NCI-H2196 (cell line): ENCODE data around the gene CNGB1.
"Not testable (repeated sequence)": the region's sequence is repeated elsewhere in the genome, so short reads cannot be mapped to it uniquely, and the experiment has no call there.

ENCODE experiments used
- DNase-seq: peaks from one replicate; lab custom pipeline; 2025; ENCODE audit not compliant: unreplicated experiment; lab: John Stamatoyannopoulos, UW

The CNGB1 gene

DNA sequence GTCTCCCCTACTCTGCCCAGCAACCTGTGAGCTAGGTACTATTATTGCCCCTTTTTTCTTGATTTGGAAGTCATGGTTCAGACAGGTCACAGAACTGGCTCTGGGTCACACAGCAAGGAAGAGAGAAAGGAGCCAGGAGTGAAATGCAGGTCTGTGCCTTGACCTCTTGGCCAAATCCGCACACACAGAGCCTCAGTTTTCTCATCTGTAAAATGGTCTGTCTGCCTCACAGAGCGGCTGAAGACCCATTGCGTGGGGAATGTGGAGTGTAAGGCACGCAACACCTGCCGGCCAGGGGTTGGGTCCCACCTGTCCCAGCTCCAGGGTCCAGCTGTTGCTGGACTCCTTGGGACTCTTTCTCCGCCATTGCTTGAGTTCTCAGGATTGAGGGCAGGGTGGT lies 32.4 kb downstream of the CNGB1 start:
- DNase-seq = no peak

DNA sequence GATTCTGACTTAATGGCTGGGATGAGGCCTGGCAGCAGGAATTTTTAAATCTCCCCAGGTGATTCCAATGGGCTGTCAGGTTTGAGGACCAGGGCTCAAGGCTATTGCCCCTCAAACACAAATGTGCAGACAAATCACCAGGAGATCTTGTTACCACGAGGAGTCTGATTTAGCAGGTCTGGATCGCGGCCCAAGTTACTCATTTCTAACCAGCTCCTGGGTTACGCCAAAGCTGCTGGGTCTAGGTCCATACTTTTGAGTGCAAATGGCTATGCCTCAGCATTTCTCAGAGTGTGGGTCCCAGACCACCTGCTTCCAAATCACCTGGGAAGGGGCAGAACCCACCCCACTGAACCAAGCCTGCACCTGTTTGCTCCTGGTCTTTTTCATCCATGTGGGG lies 33.1 kb downstream of the CNGB1 start:
- DNase-seq = no peak

DNA sequence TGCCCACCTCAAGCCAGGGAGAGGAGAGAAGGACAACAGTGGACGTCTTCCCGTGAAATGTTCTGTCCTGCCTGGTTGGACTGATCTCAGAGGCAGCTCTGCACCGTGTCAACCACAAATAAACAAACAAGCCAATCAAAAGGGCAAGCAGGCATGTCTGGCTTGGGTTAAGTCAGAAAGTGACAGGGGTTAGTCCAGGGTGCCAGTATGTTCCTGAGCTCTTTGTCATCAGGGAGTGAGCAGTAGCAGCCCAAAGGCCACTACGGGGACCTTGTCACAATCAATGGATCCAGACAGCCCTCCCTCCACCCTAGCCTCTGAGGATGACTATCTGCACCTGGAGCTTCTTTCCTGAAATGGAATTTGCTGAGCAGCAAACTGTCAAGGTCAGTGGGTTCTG lies 35.0 kb downstream of the CNGB1 start:
- DNase-seq = no peak

DNA sequence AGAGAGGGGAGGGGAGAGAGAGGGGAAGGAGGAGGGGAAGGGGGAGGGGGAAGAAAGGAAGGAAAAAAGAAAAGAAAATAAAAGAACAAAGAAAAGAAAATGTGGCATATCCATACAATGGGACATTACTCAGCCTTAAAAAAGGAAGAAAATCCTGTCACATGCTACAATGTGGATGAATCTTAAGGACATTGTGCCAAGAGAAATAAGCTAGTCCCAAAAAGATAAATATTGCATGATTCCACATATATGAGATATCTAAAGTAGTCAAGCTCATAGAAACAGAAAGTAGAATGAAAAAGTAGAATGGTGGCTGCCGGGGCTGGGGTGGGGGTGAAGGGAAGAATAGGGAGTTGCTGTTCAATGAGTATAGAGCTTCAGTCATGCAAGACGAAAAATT lies 40.4 kb downstream of the CNGB1 start:
- DNase-seq = no peak

DNA sequence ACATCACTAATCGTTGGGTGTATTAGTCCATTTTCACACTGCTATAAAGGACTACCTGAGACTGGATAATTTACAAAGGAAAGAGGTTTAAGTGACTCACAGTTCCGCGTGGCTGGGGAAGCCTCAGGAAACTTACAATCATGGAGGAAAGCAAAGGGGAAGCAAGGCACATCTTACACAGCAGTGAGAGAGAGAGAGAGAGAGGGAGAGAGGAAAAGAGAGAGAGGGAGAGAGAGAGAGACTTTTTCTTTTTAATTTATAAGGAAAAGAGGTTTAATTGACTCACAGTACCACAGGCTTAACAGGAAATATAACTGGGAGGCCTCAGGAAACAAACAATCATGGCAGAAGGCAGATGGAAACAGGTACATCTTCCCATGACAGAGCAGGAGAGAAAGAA lies 41.7 kb downstream of the CNGB1 start:
- DNase-seq = no peak

DNA sequence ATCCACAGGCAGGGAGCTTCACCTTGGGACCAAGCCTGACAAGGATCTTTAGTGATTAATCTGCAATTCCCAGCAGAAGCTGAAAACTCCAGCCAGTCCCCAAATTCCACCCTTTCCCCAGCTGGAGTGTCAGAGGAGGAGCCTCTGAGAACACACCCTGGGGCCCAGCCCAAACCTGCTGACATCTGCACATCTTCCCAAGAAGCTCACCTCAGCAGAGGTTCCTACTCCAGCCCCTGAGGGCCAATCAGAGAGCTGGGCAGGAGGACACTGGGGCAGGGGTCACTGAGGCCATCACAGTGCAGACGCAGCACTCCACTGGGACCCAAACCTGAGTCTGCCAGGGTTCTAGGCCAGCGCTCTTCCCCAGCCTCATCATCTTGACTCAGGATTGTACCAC lies 44.9 kb downstream of the CNGB1 start:
- DNase-seq = no peak

DNA sequence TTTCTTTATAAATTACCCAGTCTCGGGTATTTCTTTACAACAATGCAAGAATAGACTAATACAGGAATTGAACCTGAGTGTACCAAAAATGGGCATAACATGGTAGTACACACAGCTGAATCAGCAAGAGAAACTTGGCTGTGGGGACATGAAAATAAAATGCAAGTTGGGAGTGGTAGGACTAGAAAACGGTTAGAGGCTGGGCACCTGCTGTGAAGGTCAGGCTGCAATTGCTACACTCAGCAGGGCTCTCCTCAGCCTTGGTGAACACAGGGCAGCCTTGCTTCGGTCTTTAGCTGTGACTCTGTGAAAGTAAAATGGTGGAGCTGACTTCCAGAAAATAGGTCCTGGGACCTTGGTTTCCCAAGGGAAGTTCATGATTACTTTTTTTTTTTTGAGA lies 45.6 kb downstream of the CNGB1 start:
- no peak for DNase-seq

DNA sequence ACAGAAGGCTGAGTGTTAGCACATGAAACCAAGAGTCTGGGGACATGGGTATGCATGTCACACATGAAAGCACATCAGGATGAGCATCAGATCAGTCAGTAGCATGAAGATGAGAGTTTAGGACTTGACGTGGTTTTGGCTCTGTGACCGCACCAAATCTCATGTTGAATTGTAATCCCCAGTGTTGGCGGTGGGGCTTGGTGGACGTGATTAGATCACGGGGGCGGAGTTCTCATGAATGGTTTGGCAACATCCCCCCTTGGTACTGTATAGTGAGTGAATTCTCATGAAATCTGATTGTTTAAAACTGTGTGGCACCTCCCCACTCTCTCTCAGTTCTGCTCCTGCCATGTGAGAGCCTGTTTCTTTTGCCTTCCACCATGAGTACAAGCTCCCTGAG lies 46.4 kb downstream of the CNGB1 start:
- DNase-seq = no peak

DNA sequence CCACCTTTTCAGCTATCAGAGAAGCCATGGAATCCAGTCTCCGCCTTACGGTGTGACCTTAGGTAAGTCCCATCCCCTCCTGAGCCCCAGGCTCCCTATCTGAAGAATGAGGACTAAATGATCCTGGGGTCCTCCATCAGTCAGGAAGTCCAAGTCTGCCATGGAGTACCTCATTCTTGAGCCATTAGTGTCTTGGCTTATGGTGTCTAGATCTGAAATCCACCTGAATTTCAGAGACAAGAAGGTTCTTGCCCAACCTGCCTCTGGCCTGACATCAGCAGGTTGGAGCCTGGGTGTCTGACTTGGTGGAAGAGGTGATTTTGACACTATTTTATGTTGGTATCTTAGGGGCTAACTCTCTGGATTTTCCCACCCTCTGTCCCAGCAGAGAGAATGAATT lies 47.1 kb downstream of the CNGB1 start:
- DNase-seq = no peak

DNA sequence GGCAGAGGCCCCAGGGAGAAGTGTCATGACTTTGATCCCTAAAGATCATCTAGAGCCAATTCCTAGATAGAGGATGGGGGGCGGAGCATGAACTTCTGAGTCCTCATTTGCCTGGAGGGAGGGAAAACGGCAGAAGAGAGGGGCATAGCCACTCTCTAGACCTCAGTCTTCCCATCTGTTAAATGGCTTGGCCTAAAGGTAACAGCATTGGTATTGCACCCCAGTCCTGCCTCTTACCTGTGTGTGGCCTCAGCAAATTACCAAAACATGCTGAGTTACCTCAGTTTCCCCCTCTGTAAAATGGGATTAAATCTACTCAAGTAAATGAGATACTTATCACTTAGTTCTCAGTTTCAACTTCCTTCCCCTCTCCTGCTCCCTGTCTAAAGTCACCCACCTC lies 47.5 kb downstream of the CNGB1 start:
- no peak for DNase-seq

DNA sequence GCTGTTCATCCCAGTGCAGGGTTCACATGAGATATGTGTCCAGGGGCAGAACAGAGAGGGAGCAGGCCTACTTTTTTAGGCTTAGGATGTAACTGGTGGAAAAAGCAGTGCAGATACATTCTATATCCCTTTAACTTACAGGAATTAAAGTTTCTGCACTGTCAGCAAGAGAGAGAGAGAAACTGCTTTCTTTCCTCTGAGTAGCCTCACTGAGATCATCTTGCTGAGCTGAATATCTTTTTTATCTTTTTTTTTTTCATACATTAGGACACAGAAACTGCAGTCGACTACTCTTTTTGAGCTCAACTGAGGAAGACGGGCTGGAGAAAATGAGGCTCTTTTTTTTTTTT lies 50.1 kb downstream of the CNGB1 start:
- no peak for DNase-seq

DNA sequence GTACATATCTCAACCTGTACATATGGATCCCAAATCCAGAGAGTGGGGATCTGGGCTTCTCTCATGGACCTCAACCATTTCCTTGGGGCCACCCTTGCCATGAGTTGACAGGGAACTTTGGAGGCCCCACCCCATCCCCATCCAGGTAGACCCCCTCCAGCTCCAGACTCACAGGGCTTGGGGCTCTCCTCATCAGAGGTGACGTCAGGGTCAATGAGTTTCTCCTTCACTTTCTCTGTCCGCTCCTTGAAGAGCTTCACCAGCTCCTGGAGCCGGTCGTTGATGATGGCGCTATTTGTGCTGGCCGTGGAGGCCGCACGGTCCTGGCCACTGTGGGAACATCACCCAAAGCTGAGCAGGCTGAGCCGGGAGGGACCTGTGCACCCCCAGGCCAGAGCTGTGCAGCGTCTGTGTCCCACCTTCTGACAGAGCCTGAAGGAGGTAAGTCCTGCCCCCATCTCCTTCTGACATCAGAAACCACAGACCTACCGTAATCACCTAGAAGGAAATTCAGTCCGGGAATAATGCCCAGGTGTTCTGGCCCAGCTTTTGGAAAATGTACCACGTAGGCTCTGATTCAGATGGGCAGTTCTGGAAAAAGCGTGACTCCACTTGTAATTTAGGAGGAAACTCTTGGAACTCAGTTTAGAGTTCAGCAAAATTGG lies 50.6 kb downstream of the CNGB1 start:
- DNase-seq = no peak

DNA sequence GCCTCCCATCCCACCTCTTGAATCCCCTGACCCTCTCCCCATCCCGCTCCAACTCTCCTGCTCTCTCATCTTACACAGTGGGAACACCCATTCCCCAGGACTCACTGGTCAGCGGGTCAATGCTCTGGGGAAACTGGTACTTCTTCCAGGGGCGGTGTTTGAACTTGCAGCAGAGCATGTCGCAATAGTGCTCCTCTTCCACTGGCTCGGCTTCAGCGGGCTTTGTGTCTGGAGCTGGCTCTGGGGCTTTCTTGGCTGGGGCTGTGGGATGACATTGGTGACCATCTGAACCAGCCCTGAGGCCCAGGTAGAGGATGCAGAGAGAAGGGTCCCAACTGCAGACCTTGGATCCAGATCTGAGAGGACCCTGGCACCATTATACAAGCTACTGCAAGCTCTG lies 51.9 kb downstream of the CNGB1 start:
- no peak for DNase-seq

DNA sequence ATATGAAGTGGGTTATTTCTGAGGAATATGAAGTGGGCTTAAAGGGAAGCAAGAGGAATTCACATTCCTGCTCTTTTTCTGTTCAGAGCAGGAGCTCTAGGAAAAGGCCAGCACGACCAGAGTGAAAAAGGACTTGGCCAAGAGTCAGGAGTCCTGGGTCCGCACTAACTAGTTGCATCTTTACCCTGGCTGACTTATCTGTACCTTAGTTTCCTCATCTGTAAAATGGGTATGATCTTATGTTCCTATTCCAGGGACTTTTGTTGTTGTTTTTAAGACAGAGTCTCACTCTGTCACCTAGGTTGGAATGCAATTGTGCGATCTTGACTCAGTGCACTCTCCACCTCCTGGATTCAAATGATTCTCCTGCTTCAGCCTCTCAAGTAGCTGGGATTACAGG lies 52.5 kb downstream of the CNGB1 start:
- no peak for DNase-seq

DNA sequence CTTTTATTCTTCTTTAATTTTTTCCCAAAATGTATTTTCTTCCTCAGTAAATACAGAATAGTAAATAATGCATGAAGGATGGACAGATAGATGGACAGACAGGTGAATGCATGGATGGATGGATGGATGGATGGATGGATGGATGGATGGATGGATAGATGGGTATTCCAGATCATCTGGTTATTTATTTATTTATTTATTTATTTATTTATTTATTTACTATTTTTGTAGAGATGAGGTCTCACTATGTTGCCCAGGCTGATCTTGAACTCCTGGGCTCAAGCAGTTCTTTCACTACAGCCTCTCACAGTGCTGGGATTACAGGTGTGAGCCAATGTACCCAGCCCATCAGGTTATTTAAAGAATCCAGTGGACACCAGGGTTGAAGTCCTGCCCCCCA lies 53.0 kb downstream of the CNGB1 start:
- not testable (repeated sequence) for DNase-seq

DNA sequence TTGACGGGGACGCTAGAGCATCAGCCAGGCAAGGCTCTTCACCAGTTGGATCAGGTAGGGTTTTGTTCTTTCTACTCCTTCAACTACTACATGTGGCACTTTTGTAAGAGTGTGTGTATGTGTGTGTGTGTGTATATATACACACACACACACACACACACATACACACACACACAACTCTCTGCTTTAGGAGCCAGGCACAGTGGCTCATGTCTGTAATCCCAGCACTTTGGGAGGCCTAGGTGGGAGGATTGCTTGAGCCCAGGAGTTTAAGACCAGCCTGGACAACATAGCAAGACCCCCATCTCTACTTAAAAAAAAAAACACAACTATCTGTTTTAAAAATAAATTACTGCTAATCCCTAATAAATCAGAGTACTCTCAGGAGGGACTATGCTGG lies 53.4 kb downstream of the CNGB1 start:
- DNase-seq = not testable (repeated sequence)

DNA sequence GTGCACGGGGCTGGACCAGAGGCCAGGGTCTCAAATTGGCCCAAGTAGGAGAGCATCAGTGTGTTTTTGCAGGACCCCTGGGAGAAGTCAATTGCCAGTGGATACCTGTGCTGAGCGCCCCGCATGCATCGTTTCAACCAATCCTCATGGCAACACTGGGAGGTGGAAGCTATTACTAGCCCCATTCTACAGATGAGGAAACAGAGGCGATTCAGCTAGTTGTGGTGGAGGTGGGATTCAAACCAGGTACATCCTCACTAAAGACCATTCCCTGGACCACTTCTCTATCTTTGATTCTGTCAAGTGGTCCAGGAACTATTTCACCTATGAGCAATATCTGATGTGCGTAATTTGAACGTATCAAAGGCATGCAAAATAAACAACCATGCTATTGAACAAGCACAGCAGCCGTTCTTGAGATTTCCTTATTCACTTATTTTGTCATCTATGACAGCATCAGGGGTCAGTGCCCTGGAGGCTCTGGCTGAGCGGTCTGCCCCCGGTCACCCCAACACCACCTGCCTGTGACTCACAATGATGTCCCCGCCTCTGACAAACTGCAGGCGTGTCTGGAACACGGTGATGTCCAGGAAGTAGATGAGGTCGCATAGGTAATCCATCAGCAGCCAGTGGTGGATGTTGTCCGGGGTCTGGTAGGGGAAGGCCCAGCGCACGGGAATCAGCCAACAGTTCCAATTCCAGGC lies 54.0 kb downstream of the CNGB1 start:
- DNase-seq = no peak

DNA sequence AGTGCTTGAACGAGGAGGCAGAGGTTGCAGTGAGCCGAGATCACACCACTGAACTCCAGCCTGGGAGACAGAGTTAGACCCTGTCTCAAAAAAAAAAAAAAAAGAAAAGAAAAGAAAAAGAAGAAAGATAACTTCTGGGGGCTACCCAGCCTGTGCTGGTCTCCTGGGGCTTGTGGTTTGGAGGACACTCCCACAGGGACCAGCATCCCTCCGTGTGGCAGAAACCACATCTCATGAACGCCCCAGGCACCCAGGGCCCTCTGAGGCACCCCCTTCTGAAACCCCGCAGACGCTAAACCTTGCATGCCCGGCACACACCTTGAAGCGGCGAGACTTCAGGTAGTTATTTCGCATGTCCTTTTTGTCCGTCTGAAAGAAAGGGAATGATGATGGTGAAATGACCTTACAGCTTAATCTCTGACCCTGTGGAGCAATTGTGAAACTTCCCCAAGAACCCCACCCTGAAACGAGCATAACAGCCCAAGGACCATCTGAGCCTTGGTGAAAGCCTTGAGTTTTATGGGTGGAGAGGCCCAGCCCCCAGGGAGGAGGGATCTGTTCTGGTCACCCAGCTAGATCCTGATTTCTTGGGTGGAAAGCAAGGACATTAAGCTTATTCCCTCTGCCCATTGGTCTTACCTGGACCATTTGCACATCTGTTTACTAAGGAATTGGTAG lies 55.0 kb downstream of the CNGB1 start:
- no peak for DNase-seq

DNA sequence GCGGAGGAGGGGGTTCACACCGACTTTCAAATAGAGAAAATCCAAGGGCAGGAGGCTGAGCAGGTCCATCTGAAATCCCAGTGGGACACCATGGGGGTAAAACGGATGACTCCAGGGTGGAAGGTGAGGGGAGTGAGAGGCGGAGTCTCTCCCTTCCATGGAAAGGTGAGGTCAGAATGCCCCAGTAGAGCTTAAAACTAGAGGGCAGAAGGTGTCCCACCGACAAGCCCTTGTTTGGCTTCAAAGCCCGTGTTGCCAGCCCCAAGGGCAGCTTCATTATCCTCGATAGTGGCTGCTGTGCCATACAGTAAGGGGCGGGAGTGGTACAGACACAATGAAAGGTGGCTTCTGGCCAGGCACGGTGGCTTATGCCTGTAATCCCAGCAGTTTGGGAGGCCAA lies 55.7 kb downstream of the CNGB1 start:
- DNase-seq = no peak

DNA sequence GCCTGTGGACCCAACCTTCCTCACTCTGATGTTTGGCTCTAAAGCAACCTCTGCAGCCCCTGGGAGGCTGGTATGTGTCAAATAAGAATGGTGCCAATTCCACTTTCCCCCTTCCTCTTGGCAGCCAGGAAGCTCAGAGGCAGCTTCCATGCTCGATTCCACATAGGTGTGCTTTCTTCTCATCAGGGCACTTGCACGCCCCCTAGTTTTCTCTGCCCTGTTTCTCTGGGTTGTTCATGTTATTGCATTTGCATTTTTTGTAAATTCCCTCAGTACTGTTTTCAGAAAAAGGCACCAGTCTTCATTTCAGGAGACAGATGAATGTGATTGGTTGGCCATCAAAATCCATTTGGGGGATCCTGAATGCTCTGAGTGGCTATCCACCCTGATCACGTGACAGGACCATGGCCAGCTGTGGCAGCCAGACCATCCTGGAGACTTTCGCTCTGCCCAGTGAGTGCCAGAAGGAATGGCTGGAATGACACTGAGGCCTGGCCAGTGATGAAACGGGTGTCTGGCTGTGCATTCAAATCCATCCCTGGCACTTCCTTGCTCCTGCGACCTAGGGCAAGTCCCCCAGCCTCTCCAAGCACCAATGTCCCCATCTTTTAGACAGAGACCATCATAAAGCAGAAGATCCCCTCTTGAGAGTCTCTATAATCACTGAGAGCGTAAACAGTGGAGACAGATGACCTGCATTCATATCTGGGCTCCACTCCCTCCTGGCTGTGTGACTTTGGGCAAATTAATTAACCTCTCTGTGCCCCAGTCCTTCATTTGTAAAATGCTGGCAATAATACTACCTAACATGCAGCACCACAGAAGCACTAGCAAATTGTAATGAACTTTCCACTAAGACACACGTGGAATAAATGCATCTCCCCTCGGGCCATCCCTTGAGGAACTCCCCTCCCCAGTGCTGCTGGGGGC lies 56.4 kb downstream of the CNGB1 start:
- no peak for DNase-seq

DNA sequence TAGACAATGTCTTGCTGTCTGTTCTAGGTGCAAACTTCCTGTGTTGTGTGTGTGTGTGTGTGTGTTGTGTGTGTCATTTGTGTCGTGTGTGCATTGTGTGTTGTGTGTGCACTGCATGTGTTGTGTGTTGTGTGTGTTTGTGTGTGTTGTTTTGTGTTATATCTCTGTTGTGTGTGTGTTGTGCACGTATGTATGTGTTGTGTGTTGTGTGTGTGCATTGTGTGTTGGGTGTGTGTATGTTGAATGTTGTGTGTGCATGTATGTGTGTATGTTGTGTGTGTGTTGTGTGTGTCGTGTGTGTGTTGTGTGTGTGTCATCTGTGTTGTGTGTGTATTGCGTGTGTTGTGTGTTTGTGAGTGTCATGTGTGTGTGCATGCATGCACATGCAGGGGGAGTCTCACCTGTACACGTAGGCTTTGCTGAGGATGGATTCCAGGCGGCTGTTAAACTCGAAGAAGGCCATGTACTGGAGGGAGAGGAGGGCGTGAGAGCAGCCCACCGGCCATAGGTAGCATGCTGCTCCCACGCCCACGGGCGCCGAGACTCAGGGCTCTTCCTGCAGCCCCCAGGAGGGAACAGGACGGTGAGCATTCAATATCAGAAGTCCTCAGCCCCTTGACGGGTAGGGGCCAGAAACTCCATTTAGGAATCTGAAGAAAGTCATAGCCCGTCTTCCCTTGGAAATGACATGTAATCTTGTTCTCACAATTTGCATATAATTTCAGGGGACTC lies 58.2 kb downstream of the CNGB1 start:
- DNase-seq = no peak
